Lung (tissue), 16 donors: Measurements from ENCODE around the gene SPTY2D1. TPM values are rescaled to one million over a fixed set of nuclear protein-coding genes. Genes with fewer than 3 reads are reported as not detected.
"Not testable (repeated sequence)": the region's sequence is repeated elsewhere in the genome, so short reads cannot be mapped to it uniquely, and the experiment has no call there.

Experiments used
- ATAC-seq: fragments of 200-7000 bp; cut with Tn5 transposase; one replicate; pipeline ENCODE4 v1.9.1; 2020; ENCODE audit warnings: moderate number of reproducible peaks; ENCODE audit not compliant: insufficient read depth, low FRiP score
- DNase-seq, 3 donors: peaks; one replicate each; pipeline ENCODE4 v3.0.0-alpha.2; 2013 to 2017
- H3K27ac ChIP-seq, 2 donors: one replicate each; pipeline ENCODE4 v1.5.1; 2013; ENCODE audit warnings: mild to moderate bottlenecking in 2 of 2, moderate library complexity in 2 of 2, control low read depth in 1 of 2, inconsistent platforms in 1 of 2, low read depth in 1 of 2, low read length in 1 of 2
- H3K27me3 ChIP-seq, 3 donors: one replicate each; pipeline ENCODE4 v1.5.1; 2013; ENCODE audit warnings: low read length in 2 of 3; ENCODE audit not compliant: control insufficient read depth in 3 of 3, insufficient read depth in 3 of 3
- H3K36me3 ChIP-seq, 4 donors: one replicate each; pipeline ENCODE4 v1.5.1; 2013; ENCODE audit warnings: low read length in 4 of 4, mild to moderate bottlenecking in 1 of 4, moderate library complexity in 1 of 4; ENCODE audit not compliant: control insufficient read depth in 4 of 4, insufficient read depth in 4 of 4
- H3K4me1 ChIP-seq, 5 donors: one replicate each; pipeline ENCODE4 v1.5.1; 2013; ENCODE audit warnings: low read length in 5 of 5, mild to moderate bottlenecking in 2 of 5, moderate library complexity in 1 of 5; ENCODE audit not compliant: control insufficient read depth in 5 of 5, insufficient read depth in 5 of 5
- H3K4me3 ChIP-seq: one replicate; pipeline ENCODE4 v1.5.1; 2013; ENCODE audit warnings: mild to moderate bottlenecking, control low read depth, moderate library complexity
- H3K9ac ChIP-seq, 2 donors: one replicate each; pipeline ENCODE4 v1.5.1; 2013; ENCODE audit warnings: low read length in 2 of 2, control low read depth in 1 of 2; ENCODE audit not compliant: insufficient read depth in 1 of 2
- H3K9me3 ChIP-seq, 4 donors: one replicate each; pipeline ENCODE4 v1.5.1; 2013; ENCODE audit warnings: low read length in 3 of 4, mild to moderate bottlenecking in 1 of 4, moderate library complexity in 1 of 4; ENCODE audit not compliant: control insufficient read depth in 4 of 4, insufficient read depth in 3 of 4
- WGBS, 2 donors: extraction: QIAGEN DNeasy Blood & Tissue Kit; methylation state at CpG; one replicate each; pipeline ENCODE4 v1.1.7; 2013; 5-methylcytosine and 5-hydroxymethylcytosine counted together
- long read RNA-seq, 5 donors: transcript quantifications; one replicate each; lab custom pipeline, GENCODE V29; 2026
- polyA plus RNA-seq, 2 donors: library from polyadenylated mRNA; stranded (reverse); fragments of 200-250 nt; gene quantifications; one replicate each; pipeline ENCODE4 v1.2.1, GENCODE V29; 2013
- total RNA-seq, 2 donors: library from RNA; depleted of rRNA in 1 of 2; stranded (reverse); fragments of >200 nt in 1 of 2; gene quantifications; one replicate each; pipeline ENCODE4 v1.2.1, GENCODE V29; 2014 to 2021
- TF ChIP-seq, protein P1 (sequence below): IDR thresholded peaks from 2 replicates; pipeline ENCODE4 v1.5.1; 2012; ENCODE audit warnings: mild to moderate bottlenecking; ENCODE audit errors: control extremely low read depth, extremely low read depth
- donor health status: control.
- donor health status: control.
- donor health status: Bipolar disorder and iron deficiency.
- donor health status: healthy.
- donor health status: DM: yes; HTN: yes; CAD: no.

SPTY2D1 gene, protein sequence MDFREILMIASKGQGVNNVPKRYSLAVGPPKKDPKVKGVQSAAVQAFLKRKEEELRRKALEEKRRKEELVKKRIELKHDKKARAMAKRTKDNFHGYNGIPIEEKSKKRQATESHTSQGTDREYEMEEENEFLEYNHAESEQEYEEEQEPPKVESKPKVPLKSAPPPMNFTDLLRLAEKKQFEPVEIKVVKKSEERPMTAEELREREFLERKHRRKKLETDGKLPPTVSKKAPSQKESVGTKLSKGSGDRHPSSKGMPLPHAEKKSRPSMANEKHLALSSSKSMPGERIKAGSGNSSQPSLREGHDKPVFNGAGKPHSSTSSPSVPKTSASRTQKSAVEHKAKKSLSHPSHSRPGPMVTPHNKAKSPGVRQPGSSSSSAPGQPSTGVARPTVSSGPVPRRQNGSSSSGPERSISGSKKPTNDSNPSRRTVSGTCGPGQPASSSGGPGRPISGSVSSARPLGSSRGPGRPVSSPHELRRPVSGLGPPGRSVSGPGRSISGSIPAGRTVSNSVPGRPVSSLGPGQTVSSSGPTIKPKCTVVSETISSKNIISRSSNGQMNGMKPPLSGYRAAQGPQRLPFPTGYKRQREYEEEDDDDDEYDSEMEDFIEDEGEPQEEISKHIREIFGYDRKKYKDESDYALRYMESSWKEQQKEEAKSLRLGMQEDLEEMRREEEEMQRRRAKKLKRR
- total RNA-seq = 10 to 100 TPM; 17.8 to 21.0 TPM
- polyA plus RNA-seq = 10 to 100 TPM in 1 of 2 donors, 1 to 10 TPM in 1; 3.9 to 10.7 TPM
- long read RNA-seq, donor 1, full-length matches to known transcripts = 4 of 9 reads
- long read RNA-seq, donor 1, partial matches to known transcripts = 5 of 9 reads
- long read RNA-seq, donor 1, other reads (novel, unspliced or antisense) = 0 of 9 reads
- long read RNA-seq, donor 2 = 0 reads
- long read RNA-seq, donor 3 = 0 reads
- long read RNA-seq, donor 4 = 0 reads
- long read RNA-seq, donor 5, partial matches to known transcripts = 5 of 6 reads
- long read RNA-seq, donor 5, other reads (novel, unspliced or antisense) = 0 of 6 reads

DNA sequence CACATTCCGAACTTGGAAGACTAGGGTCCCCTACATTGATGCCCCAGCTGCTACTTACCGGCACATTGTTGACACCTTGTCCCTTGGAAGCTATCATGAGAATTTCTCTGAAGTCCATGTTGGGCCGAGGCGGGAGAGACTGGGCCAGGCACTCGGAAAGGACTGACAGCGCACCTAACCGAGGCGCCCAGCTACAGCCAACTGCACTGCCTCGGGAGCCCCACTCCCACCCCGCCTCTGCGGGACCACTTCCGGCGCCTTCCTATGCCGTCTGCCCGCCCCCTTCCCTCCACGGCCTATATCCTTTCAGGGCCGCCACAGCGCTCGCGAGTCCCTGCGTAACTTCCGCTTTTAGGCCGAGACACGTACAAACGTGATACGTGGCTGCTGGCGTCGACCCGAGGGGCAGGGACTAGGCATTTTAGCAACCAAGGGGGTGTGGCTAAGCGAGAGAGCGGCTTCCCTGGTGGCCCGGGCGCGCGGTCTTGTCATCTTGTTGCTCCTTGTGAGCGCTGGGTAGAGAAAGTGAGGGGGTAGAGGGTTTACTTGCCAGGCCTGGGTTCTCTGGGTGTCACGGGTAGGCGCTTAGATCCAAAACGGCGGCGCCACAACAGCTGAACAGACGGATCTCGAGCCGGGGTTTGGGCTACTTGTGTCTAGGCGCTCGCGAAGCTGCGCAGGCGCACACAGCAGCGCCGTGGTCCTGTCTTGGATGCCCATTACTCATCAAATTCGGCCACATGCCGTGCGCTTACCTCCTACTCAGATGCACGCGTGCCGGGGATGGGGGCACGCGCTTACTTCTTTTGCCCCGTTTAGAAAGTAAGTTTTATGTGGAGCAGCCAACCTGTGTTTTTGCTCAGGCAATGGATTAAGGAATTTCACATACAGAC lies at the start of gene SPTY2D1:
TSS of gene SPTY2D1 (minus strand) at position 203 of the 893 bp plus-strand sequence. CDS start at position 118, 85 bp downstream.
- Histone ChIP-seq H3K27ac (peak within 1 kb of the TSS; percentile 97), H3K4me3 (peak within 1 kb of the TSS; percentile 80), H3K4me1 (peaks cover 0 to 14% (median 6%) of the 10 kb centered on the region in 5 donors), H3K36me3 (no peaks in the 10 kb centered on the region), H3K9ac (peak within 1 kb of the TSS; percentile 96), H3K9me3 (no peaks in the 10 kb centered on the region), H3K27me3 (no peaks in the 10 kb centered on the region)
- ATAC-seq (peak; percentile 99), DNase-seq (peak; percentile 100)
- TF ChIP-seq, protein P1, sequence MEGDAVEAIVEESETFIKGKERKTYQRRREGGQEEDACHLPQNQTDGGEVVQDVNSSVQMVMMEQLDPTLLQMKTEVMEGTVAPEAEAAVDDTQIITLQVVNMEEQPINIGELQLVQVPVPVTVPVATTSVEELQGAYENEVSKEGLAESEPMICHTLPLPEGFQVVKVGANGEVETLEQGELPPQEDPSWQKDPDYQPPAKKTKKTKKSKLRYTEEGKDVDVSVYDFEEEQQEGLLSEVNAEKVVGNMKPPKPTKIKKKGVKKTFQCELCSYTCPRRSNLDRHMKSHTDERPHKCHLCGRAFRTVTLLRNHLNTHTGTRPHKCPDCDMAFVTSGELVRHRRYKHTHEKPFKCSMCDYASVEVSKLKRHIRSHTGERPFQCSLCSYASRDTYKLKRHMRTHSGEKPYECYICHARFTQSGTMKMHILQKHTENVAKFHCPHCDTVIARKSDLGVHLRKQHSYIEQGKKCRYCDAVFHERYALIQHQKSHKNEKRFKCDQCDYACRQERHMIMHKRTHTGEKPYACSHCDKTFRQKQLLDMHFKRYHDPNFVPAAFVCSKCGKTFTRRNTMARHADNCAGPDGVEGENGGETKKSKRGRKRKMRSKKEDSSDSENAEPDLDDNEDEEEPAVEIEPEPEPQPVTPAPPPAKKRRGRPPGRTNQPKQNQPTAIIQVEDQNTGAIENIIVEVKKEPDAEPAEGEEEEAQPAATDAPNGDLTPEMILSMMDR = no peak
- 0% methylated on average over 60 of the region's 60 CpGs for WGBS, 2 donors

DNA sequence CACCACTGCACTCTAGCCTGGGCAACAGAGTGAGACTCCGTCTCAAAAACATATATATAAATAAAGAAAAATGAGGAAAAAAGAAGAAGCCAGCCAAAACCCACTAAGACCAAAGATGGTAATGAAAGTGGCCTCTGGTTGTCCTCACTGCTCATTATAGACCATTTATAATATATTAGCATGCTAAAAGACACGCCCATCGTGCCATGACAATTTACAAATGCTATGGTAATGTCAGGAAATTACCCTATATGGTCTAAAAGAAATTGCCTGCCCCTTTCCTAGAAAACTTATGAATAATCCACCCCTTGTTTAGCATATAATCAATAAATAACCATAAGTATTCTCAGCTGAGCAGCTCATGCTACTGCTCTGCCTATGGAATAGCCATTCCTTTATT lies 48.3 kb upstream of the SPTY2D1 start:
- no peaks in the 10 kb centered on the region for H3K9me3 ChIP-seq
- WGBS, 2 donors = 92% methylated on average over 3 of the region's 3 CpGs
- H3K27me3 ChIP-seq = no peaks in the 10 kb centered on the region
- H3K27ac ChIP-seq = no peak overlapping the region
- no peaks in the 10 kb centered on the region for H3K36me3 ChIP-seq
- H3K4me3 ChIP-seq = no peak overlapping the region
- TF ChIP-seq, protein P1 = no peak
- DNase-seq (no peak), ATAC-seq (no peak)
- H3K9ac ChIP-seq = no peak overlapping the region
- H3K4me1 ChIP-seq = no peaks in the 10 kb centered on the region

DNA sequence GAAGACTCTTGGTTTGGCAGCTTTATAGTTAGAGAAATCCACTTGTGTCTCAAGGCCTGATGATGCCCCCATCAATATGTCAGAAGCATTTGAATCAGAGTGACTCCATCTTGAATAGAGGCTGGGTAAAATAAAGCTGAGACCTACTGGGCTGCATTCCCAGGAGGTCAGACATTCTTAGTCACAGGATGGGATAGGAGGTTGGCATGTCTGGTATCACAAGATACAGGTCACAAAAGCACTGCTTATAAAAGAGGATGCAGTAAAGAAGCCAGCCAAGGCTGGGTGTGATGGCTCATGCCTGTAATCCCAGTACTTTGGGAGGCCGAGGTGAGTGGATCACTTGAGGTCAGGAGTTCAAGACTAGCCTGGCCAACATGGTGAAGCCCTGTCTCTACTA lies 47.8 kb upstream of the SPTY2D1 start:
- not testable (repeated sequence) for DNase-seq, H3K27me3 ChIP-seq, H3K36me3 ChIP-seq, H3K27ac ChIP-seq, H3K9me3 ChIP-seq, H3K4me3 ChIP-seq, H3K4me1 ChIP-seq, ATAC-seq, H3K9ac ChIP-seq
- 92 to 100% methylated on average over 1 of the region's 1 CpG for WGBS, 2 donors
